ENCODE data around the gene FBXO9.

The FBXO9 gene

DNA sequence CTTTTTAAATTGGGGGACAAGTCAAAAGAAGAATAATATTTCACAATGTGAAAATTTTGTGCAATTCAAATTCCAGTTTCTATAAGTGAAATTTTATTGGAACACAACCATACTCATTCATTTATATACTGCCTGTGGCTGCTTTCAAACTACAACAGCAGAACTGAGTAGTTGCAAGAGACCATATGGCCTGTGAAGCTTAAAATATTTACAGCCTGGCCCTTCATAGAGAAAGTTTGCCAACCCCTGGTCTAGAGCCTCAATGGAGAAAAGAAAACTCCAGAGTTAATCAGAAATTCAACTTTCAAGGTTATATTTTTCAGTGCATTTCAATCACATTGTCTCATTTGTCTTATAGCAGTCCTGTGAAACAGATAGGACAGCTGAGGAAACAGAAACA is 26.6 kb upstream of the FBXO9 start:
- TF ChIP-seq, protein P1, sequence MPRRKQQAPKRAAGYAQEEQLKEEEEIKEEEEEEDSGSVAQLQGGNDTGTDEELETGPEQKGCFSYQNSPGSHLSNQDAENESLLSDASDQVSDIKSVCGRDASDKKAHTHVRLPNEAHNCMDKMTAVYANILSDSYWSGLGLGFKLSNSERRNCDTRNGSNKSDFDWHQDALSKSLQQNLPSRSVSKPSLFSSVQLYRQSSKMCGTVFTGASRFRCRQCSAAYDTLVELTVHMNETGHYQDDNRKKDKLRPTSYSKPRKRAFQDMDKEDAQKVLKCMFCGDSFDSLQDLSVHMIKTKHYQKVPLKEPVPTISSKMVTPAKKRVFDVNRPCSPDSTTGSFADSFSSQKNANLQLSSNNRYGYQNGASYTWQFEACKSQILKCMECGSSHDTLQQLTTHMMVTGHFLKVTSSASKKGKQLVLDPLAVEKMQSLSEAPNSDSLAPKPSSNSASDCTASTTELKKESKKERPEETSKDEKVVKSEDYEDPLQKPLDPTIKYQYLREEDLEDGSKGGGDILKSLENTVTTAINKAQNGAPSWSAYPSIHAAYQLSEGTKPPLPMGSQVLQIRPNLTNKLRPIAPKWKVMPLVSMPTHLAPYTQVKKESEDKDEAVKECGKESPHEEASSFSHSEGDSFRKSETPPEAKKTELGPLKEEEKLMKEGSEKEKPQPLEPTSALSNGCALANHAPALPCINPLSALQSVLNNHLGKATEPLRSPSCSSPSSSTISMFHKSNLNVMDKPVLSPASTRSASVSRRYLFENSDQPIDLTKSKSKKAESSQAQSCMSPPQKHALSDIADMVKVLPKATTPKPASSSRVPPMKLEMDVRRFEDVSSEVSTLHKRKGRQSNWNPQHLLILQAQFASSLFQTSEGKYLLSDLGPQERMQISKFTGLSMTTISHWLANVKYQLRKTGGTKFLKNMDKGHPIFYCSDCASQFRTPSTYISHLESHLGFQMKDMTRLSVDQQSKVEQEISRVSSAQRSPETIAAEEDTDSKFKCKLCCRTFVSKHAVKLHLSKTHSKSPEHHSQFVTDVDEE (CRISPR knock-in tag; IDR thresholded peaks at IDR 0.05), result no peak
- TF ChIP-seq TOX (CRISPR knock-in tag; IDR thresholded peaks at IDR 0.05; ENCODE audit: borderline replicate concordance) (no peak), ZNF70 (CRISPR knock-in tag; IDR thresholded peaks at IDR 0.05) (no peak)
- ATAC-seq, result no peak

- ATAC-seq, result peak; percentile 60
- TF ChIP-seq ZC3H10 (CRISPR knock-in tag; IDR thresholded peaks at IDR 0.05) (no peak), PPARA (CRISPR knock-in tag; IDR thresholded peaks at IDR 0.05; ENCODE audit: borderline replicate concordance) (no peak)
Measured at GRCh38 chr6:53041356-53041755, 23.8 kb upstream of the FBXO9 start.

DNA sequence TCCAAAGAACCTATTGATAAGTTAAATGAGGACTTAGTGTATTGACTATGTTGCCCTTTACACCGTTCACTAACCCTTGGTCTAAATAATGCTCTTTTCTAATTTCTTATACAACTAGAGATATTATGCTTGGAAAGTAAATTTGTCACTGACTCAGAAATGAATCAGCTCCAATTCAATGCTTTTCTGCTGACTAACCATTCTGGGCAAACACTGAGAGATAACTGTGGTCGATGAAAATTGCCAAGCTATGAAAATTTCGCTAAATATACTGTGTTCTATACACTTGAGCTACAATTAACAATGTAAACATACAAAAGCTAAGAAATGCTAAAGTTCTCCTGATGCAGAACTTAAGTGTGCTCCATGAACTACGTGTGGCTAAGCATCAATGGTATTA is 23.1 kb upstream of the FBXO9 start:
- ATAC-seq, result peak; percentile 65
- TF ChIP-seq ZC3H10 (CRISPR knock-in tag; IDR thresholded peaks at IDR 0.05) (no peak), OSR1 (CRISPR knock-in tag; IDR thresholded peaks at IDR 0.05) (no peak), ESRRG (CRISPR knock-in tag; IDR thresholded peaks at IDR 0.05) (no peak), TCF4 (CRISPR knock-in tag; IDR thresholded peaks at IDR 0.05; ENCODE audit: borderline replicate concordance) (no peak), POU6F1 (CRISPR knock-in tag; IDR thresholded peaks at IDR 0.05; ENCODE audit: borderline replicate concordance, low read depth) (no peak), ZNF70 (CRISPR knock-in tag; IDR thresholded peaks at IDR 0.05) (no peak), ZFP3 (CRISPR knock-in tag; IDR thresholded peaks at IDR 0.05) (no peak), SNAI2 (CRISPR knock-in tag; IDR thresholded peaks at IDR 0.05) (no peak)
- TF ChIP-seq, protein P1 (CRISPR knock-in tag; IDR thresholded peaks at IDR 0.05), result no peak

GRCh38 chr6:53043581-53043980 is 21.6 kb upstream of the FBXO9 start:
- ATAC-seq, result peak; percentile 57
- TF ChIP-seq TOX (CRISPR knock-in tag; IDR thresholded peaks at IDR 0.05; ENCODE audit: borderline replicate concordance) (no peak), CREB5 (CRISPR knock-in tag; IDR thresholded peaks at IDR 0.05; ENCODE audit: low read depth) (no peak), PATZ1 (CRISPR knock-in tag; IDR thresholded peaks at IDR 0.05; ENCODE audit: borderline replicate concordance) (no peak), ZFP30 (CRISPR knock-in tag; IDR thresholded peaks at IDR 0.05) (no peak), ZNF70 (CRISPR knock-in tag; IDR thresholded peaks at IDR 0.05) (no peak), ARNTL (CRISPR knock-in tag; IDR thresholded peaks at IDR 0.05; ENCODE audit: borderline replicate concordance, low read depth) (no peak), OSR1 (CRISPR knock-in tag; IDR thresholded peaks at IDR 0.05) (no peak), ZFP3 (CRISPR knock-in tag; IDR thresholded peaks at IDR 0.05) (no peak), ZNF565 (CRISPR knock-in tag; conservative IDR thresholded peaks at IDR 0.05; ENCODE audit: low read depth) (no peak), ZNF8 (CRISPR knock-in tag; IDR thresholded peaks at IDR 0.05) (no peak), BACH2 (CRISPR knock-in tag; IDR thresholded peaks at IDR 0.05; ENCODE audit: borderline replicate concordance) (no peak), ISL1 (CRISPR knock-in tag; IDR thresholded peaks at IDR 0.05) (no peak), TCF4 (CRISPR knock-in tag; IDR thresholded peaks at IDR 0.05; ENCODE audit: borderline replicate concordance) (no peak), RARB (CRISPR knock-in tag; IDR thresholded peaks at IDR 0.05) (no peak), PPARA (CRISPR knock-in tag; IDR thresholded peaks at IDR 0.05; ENCODE audit: borderline replicate concordance) (no peak)
- TF ChIP-seq, protein P2, sequence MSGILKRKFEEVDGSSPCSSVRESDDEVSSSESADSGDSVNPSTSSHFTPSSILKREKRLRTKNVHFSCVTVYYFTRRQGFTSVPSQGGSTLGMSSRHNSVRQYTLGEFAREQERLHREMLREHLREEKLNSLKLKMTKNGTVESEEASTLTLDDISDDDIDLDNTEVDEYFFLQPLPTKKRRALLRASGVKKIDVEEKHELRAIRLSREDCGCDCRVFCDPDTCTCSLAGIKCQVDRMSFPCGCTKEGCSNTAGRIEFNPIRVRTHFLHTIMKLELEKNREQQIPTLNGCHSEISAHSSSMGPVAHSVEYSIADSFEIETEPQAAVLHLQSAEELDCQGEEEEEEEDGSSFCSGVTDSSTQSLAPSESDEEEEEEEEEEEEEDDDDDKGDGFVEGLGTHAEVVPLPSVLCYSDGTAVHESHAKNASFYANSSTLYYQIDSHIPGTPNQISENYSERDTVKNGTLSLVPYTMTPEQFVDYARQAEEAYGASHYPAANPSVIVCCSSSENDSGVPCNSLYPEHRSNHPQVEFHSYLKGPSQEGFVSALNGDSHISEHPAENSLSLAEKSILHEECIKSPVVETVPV (CRISPR knock-in tag; IDR thresholded peaks at IDR 0.05), result no peak
- TF ChIP-seq, protein P1 (CRISPR knock-in tag; IDR thresholded peaks at IDR 0.05), result no peak

Data from SK-N-SH treated with all-trans-retinoic acid at 6 μM for 48 hours (cell line).